Uterus (tissue), 2 donors: ENCODE measurements around the gene ANKRD52.

Experiments used
- POLR2A ChIP-seq, 2 donors: fragments of 450-650 bp; IDR thresholded peaks; one replicate each; pipeline ENCODE4 v1.6.1; 2016; ENCODE audit warnings: antibody characterized with exemption in 2 of 2, mild to moderate bottlenecking in 1 of 2, moderate library complexity in 1 of 2
- TF ChIP-seq, protein P1 (sequence below), 4 experiments: fragments of 200-600 bp in 2 of 4; fragments of 450-650 bp in 2 of 4; sonication (generic) in 2 of 4; IDR thresholded peaks; one replicate each; pipeline ENCODE4 v1.5.1; 2016 to 2019; ENCODE audit warnings: antibody characterized with exemption in 4 of 4, mild to moderate bottlenecking in 2 of 4, moderate library complexity in 1 of 4

- TF ChIP-seq, protein P1, sequence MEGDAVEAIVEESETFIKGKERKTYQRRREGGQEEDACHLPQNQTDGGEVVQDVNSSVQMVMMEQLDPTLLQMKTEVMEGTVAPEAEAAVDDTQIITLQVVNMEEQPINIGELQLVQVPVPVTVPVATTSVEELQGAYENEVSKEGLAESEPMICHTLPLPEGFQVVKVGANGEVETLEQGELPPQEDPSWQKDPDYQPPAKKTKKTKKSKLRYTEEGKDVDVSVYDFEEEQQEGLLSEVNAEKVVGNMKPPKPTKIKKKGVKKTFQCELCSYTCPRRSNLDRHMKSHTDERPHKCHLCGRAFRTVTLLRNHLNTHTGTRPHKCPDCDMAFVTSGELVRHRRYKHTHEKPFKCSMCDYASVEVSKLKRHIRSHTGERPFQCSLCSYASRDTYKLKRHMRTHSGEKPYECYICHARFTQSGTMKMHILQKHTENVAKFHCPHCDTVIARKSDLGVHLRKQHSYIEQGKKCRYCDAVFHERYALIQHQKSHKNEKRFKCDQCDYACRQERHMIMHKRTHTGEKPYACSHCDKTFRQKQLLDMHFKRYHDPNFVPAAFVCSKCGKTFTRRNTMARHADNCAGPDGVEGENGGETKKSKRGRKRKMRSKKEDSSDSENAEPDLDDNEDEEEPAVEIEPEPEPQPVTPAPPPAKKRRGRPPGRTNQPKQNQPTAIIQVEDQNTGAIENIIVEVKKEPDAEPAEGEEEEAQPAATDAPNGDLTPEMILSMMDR (IDR thresholded peaks at IDR 0.05) = no peak
- TF ChIP-seq POLR2A (IDR thresholded peaks at IDR 0.05) = no peak
Measured at GRCh38 chr12:56213878-56214277, 44.3 kb downstream of the ANKRD52 start.
